ENCODE results near the gene LRRK1.

The LRRK1 gene

DNA sequence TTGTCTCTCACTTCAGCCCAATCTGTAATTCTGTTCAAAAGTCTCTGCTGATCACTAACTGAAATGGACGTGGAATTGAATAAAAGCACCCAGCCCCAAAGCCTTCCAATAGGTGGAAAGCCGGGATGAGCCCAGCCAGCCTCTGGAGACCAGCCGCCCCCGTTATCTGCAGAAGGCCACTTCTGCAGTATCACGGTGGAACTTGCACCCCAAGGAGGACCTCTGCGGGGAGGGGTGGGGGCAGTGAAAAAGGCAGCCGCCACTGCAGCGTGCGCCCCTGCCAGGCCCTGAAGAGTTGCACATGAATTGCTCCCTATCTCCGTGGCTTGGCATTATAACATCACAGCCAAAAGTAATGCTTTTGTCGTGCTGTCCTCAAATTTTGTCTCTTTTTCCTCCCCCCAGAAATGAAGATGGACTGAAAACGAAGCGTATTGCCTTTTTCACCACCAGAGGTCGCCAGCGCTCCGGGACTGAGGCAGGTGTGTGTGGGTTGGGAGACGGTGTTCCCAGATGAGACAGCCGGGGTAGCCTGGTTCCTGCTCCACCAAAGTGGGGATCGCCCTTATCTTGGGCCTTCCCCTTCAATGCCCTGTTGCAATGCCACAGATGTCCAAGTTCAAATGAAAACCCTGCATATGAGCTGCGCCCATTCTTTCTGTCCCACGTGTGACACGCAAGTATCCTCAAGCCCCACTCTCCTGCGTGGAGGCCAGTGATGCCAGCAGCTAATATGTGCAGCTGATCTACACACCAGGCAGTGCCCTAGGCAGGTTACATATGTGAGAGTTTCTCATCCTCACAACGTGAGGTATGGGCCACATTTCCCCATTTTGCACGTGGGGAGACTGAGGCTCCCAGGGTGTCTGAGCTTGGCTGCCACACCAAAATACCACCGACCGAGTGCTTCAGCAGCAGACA, 96.0 kb downstream of the LRRK1 start:
- Histone ChIP-seq H3K36me3 (ENCODE audit: control insufficient read depth in 4 of 4, insufficient read depth in 4 of 4, low read length in 3 of 4) (peaks cover 2 to 48% (median 24%) of the 10 kb centered on the region in 4 experiments), H3K9me3 (ENCODE audit: control extremely low read depth in 1 of 5, control insufficient read depth in 4 of 5, insufficient read depth in 2 of 5, low read depth in 1 of 5, low read length in 4 of 5) (no peaks in the 10 kb centered on the region), H3K27me3 (replicated peaks in 2 of 5; ENCODE audit: control insufficient read depth in 4 of 5, insufficient read depth in 5 of 5, low read length in 4 of 5) (no peaks in the 10 kb centered on the region), H3K4me3 (ENCODE audit: control insufficient read depth in 1 of 7, extremely low read depth in 1 of 7, insufficient read depth in 4 of 7, low read depth in 2 of 7, low read length in 6 of 7) (no peak overlapping the region), H3K27ac (ENCODE audit: insufficient read depth in 1 of 2, low read depth in 1 of 2, low read length in 2 of 2, poor library complexity in 1 of 2, severe bottlenecking in 2 of 2) (no peak overlapping the region), H3K4me1 (ENCODE audit: control extremely low read depth in 1 of 4, control insufficient read depth in 4 of 4, insufficient read depth in 4 of 4, low read length in 3 of 4) (peaks cover 0 to 11% (median 5%) of the 10 kb centered on the region in 4 experiments)
- WGBS (ENCODE audit: insufficient coverage), result 74% methylated on average over 21 of the region's 27 CpGs
- ChIA-PET POLR2A (interaction anchor here (0.6 kb wide), 1 partner anchor 80 kb away, joined by 3 read pairs; no protein-coding TSS in a partner anchor), CTCF (interaction anchor here (0.6 to 6.3 kb wide), 22 partner anchors 7 to 273 kb away, joined by 3 to 133 read pairs (median 4); partner anchors contain the start of gene CHSY1)
- DNase-seq, result peak; percentile 50 to 63 (median 51)

- Histone ChIP-seq H3K27me3 (replicated peaks in 2 of 5; ENCODE audit: control insufficient read depth in 4 of 5, insufficient read depth in 5 of 5, low read length in 4 of 5) (no peaks in the 10 kb centered on the region), H3K27ac (ENCODE audit: insufficient read depth in 1 of 2, low read depth in 1 of 2, low read length in 2 of 2, poor library complexity in 1 of 2, severe bottlenecking in 2 of 2) (no peak overlapping the region), H3K4me1 (ENCODE audit: control extremely low read depth in 1 of 4, control insufficient read depth in 4 of 4, insufficient read depth in 4 of 4, low read length in 3 of 4) (peaks cover 0 to 11% (median 5%) of the 10 kb centered on the region in 4 experiments), H3K4me3 (ENCODE audit: control insufficient read depth in 1 of 7, extremely low read depth in 1 of 7, insufficient read depth in 4 of 7, low read depth in 2 of 7, low read length in 6 of 7) (no peak overlapping the region), H3K36me3 (ENCODE audit: control insufficient read depth in 4 of 4, insufficient read depth in 4 of 4, low read length in 3 of 4) (peaks cover 0 to 52% (median 22%) of the 10 kb centered on the region in 4 experiments), H3K9me3 (ENCODE audit: control extremely low read depth in 1 of 5, control insufficient read depth in 4 of 5, insufficient read depth in 2 of 5, low read depth in 1 of 5, low read length in 4 of 5) (no peaks in the 10 kb centered on the region)
- ChIA-PET POLR2A (no interaction called here), CTCF (interaction anchor here (0.6 to 6.3 kb wide), 21 partner anchors 7 to 393 kb away, joined by 3 to 133 read pairs (median 4); partner anchors contain the start of gene CHSY1)
- no peak for DNase-seq
- 96% methylated on average over 6 of the region's 7 CpGs for WGBS (ENCODE audit: insufficient coverage)
Observed at GRCh38 chr15:101016581-101016980, 97.4 kb downstream of the LRRK1 start.

DNA sequence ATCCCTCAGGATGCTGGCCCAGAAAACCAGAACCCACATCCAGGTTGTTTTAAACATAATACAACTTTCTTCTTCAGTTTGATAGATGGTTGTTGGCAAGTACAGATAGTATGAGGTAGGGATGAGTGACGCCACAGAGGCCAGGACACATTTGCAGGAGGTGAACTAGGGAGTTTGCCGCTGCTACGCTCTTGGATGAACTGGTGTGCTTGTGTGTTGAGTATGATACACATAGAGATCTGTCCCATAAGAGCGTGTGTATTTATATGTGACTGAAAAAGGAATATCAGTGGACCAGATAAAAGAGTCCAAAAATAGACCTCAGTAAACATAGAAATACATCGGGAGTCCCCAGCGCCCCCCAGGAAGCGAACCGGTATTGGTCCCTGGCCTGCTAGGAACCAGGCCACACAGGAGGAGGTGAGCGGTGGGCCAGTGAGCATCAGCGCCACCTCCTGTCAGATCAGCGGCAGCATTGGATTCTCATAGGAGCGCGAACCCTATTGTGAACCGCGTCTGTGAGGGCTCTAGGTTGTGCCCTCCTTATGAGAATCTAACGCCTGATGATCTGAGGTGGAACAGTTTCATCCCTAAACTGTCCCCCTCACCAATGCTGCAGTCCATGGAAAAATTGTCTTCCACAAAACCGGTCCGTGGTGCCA, 98.1 kb downstream of the LRRK1 start:
- Histone ChIP-seq H3K36me3 (ENCODE audit: control insufficient read depth in 4 of 4, insufficient read depth in 4 of 4, low read length in 3 of 4) (peaks cover 0 to 53% (median 23%) of the 10 kb centered on the region in 4 experiments), H3K4me3 (ENCODE audit: control insufficient read depth in 1 of 7, extremely low read depth in 1 of 7, insufficient read depth in 4 of 7, low read depth in 2 of 7, low read length in 6 of 7) (no peak overlapping the region), H3K9me3 (ENCODE audit: control extremely low read depth in 1 of 5, control insufficient read depth in 4 of 5, insufficient read depth in 2 of 5, low read depth in 1 of 5, low read length in 4 of 5) (no peaks in the 10 kb centered on the region), H3K27ac (ENCODE audit: insufficient read depth in 1 of 2, low read depth in 1 of 2, low read length in 2 of 2, poor library complexity in 1 of 2, severe bottlenecking in 2 of 2) (no peak overlapping the region), H3K27me3 (replicated peaks in 2 of 5; ENCODE audit: control insufficient read depth in 4 of 5, insufficient read depth in 5 of 5, low read length in 4 of 5) (no peaks in the 10 kb centered on the region), H3K4me1 (ENCODE audit: control extremely low read depth in 1 of 4, control insufficient read depth in 4 of 4, insufficient read depth in 4 of 4, low read length in 3 of 4) (peaks cover 0 to 11% (median 5%) of the 10 kb centered on the region in 4 experiments)
- WGBS (ENCODE audit: insufficient coverage), result 80% methylated on average over 9 of the region's 18 CpGs
- ChIA-PET CTCF (interaction anchor here (0.6 to 6.3 kb wide), 12 partner anchors 9 to 393 kb away, joined by 3 to 133 read pairs (median 4); partner anchors contain the start of gene CHSY1), POLR2A (no interaction called here)
- DNase-seq, result peak in 2 of 3 donors; percentile 31 to 36

DNA sequence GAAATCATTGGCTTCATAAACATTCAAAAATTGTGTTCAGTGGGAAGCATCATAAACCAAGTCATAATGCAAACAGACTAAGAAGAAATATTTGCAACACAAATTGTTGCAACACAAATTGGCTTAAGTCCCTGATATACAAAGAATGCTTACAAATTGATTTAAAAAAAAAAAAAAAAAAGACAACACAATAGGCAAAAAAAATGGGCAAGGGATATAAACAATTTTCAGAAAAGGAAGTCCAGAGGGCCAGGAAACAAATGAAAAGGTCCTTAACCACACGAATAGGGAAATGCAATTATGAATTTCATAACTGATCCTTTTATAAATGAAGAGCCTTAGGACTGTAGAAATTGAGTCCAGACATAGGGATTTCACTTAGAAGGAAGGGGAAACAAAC, 98.9 kb downstream of the LRRK1 start:
- Histone ChIP-seq H3K36me3 (ENCODE audit: control insufficient read depth in 4 of 4, insufficient read depth in 4 of 4, low read length in 3 of 4) (peaks cover 0 to 59% (median 21%) of the 10 kb centered on the region in 4 experiments), H3K4me3 (ENCODE audit: control insufficient read depth in 1 of 7, extremely low read depth in 1 of 7, insufficient read depth in 4 of 7, low read depth in 2 of 7, low read length in 6 of 7) (no peak overlapping the region), H3K27ac (ENCODE audit: insufficient read depth in 1 of 2, low read depth in 1 of 2, low read length in 2 of 2, poor library complexity in 1 of 2, severe bottlenecking in 2 of 2) (no peak overlapping the region), H3K27me3 (replicated peaks in 2 of 5; ENCODE audit: control insufficient read depth in 4 of 5, insufficient read depth in 5 of 5, low read length in 4 of 5) (no peaks in the 10 kb centered on the region), H3K9me3 (ENCODE audit: control extremely low read depth in 1 of 5, control insufficient read depth in 4 of 5, insufficient read depth in 2 of 5, low read depth in 1 of 5, low read length in 4 of 5) (no peaks in the 10 kb centered on the region), H3K4me1 (ENCODE audit: control extremely low read depth in 1 of 4, control insufficient read depth in 4 of 4, insufficient read depth in 4 of 4, low read length in 3 of 4) (peaks cover 0 to 11% (median 5%) of the 10 kb centered on the region in 4 experiments)
- ChIA-PET CTCF (interaction anchor here (1.6 to 3.6 kb wide), 2 partner anchors 9 to 240 kb away, joined by 6 to 25 read pairs; no protein-coding TSS in a partner anchor), POLR2A (no interaction called here)
- DNase-seq, result peak in 2 of 3 donors; percentile 10 to 13
- no CpG with 5 or more reads among the region's 1 CpG for WGBS (ENCODE audit: insufficient coverage)

- WGBS (ENCODE audit: insufficient coverage), result 100% methylated on average over 8 of the region's 13 CpGs
- POLR2A ChIA-PET, result no interaction called here
- CTCF ChIA-PET, result interaction anchor here (1.2 to 3.6 kb wide), 3 partner anchors 9 to 240 kb away, joined by 3 to 25 read pairs (median 6); no protein-coding TSS in a partner anchor
- no peaks in the 10 kb centered on the region for H3K27me3 ChIP-seq (replicated peaks in 2 of 5; ENCODE audit: control insufficient read depth in 4 of 5, insufficient read depth in 5 of 5, low read length in 4 of 5)
- no peak for DNase-seq
- no peak overlapping the region for H3K27ac ChIP-seq (ENCODE audit: insufficient read depth in 1 of 2, low read depth in 1 of 2, low read length in 2 of 2, poor library complexity in 1 of 2, severe bottlenecking in 2 of 2)
- H3K4me1 ChIP-seq (ENCODE audit: control extremely low read depth in 1 of 4, control insufficient read depth in 4 of 4, insufficient read depth in 4 of 4, low read length in 3 of 4), result peaks cover 0 to 12% (median 5%) of the 10 kb centered on the region in 4 experiments
- peaks cover 0 to 58% (median 22%) of the 10 kb centered on the region in 4 experiments for H3K36me3 ChIP-seq (ENCODE audit: control insufficient read depth in 4 of 4, insufficient read depth in 4 of 4, low read length in 3 of 4)
- no peaks in the 10 kb centered on the region for H3K9me3 ChIP-seq (ENCODE audit: control extremely low read depth in 1 of 5, control insufficient read depth in 4 of 5, insufficient read depth in 2 of 5, low read depth in 1 of 5, low read length in 4 of 5)
- H3K4me3 ChIP-seq (ENCODE audit: control insufficient read depth in 1 of 7, extremely low read depth in 1 of 7, insufficient read depth in 4 of 7, low read depth in 2 of 7, low read length in 6 of 7), result no peak overlapping the region
Observed at GRCh38 chr15:101018450-101018849, 99.3 kb downstream of the LRRK1 start.

GRCh38 chr15:101019366-101019896, 100.3 kb downstream of the LRRK1 start:
- H3K4me3 ChIP-seq (ENCODE audit: control insufficient read depth in 1 of 7, extremely low read depth in 1 of 7, insufficient read depth in 4 of 7, low read depth in 2 of 7, low read length in 6 of 7), result no peak overlapping the region
- no peaks in the 10 kb centered on the region for H3K27me3 ChIP-seq (replicated peaks in 2 of 5; ENCODE audit: control insufficient read depth in 4 of 5, insufficient read depth in 5 of 5, low read length in 4 of 5)
- no peaks in the 10 kb centered on the region for H3K9me3 ChIP-seq (ENCODE audit: control extremely low read depth in 1 of 5, control insufficient read depth in 4 of 5, insufficient read depth in 2 of 5, low read depth in 1 of 5, low read length in 4 of 5)
- no peak overlapping the region for H3K27ac ChIP-seq (ENCODE audit: insufficient read depth in 1 of 2, low read depth in 1 of 2, low read length in 2 of 2, poor library complexity in 1 of 2, severe bottlenecking in 2 of 2)
- peaks cover 2 to 18% (median 5%) of the 10 kb centered on the region in 4 experiments for H3K4me1 ChIP-seq (ENCODE audit: control extremely low read depth in 1 of 4, control insufficient read depth in 4 of 4, insufficient read depth in 4 of 4, low read length in 3 of 4)
- H3K36me3 ChIP-seq (ENCODE audit: control insufficient read depth in 4 of 4, insufficient read depth in 4 of 4, low read length in 3 of 4), result peaks cover 0 to 56% (median 23%) of the 10 kb centered on the region in 4 experiments
- 100% methylated on average over 7 of the region's 9 CpGs for WGBS (ENCODE audit: insufficient coverage)
- ChIA-PET POLR2A (no interaction called here), CTCF (interaction anchor here (0.8 to 3.6 kb wide), 7 partner anchors 10 to 257 kb away, joined by 3 to 25 read pairs (median 4); no protein-coding TSS in a partner anchor)
- no peak for DNase-seq
